Urothelium cell line (cell line): ENCODE data around the gene IBTK.
"Not testable (repeated sequence)": the region's sequence is repeated elsewhere in the genome, so short reads cannot be mapped to it uniquely, and the experiment has no call there.

ENCODE experiments used
- DNase-seq: peaks from one replicate; pipeline ENCODE4 v3.0.0; 2011; ENCODE audit warnings: low spot score, mixed read lengths
- FAIRE-seq: peaks from 2 replicates; lab custom pipeline; 2011; peaks lifted over from hg19 to GRCh38; lab: Jason Lieb, UNC

IBTK gene

GRCh38 chr6:82179415-82179814 is 68.1 kb downstream of the IBTK start:
- no peak for FAIRE-seq
- no peak for DNase-seq

GRCh38 chr6:82178759-82179112 is 68.8 kb downstream of the IBTK start:
- DNase-seq (no peak), FAIRE-seq (no peak)

GRCh38 chr6:82178077-82178758 is 69.3 kb downstream of the IBTK start:
- DNase-seq = no peak

GRCh38 chr6:82176616-82177015 is 70.9 kb downstream of the IBTK start:
- no peak for DNase-seq
- no peak for FAIRE-seq

More at GRCh38 chr6:82178077-82178758, 69.3 kb downstream of the IBTK start:
- no peak for FAIRE-seq

GRCh38 chr6:82172594-82172993 is 75.0 kb downstream of the IBTK start:
- DNase-seq = no peak
- FAIRE-seq = no peak

GRCh38 chr6:82169138-82169876 is 78.2 kb downstream of the IBTK start:
- DNase-seq (no peak), FAIRE-seq (no peak)

GRCh38 chr6:82166493-82166892 is 81.1 kb downstream of the IBTK start:
- FAIRE-seq (no peak), DNase-seq (no peak)

GRCh38 chr6:82160255-82160990 is 87.1 kb downstream of the IBTK start:
- FAIRE-seq = no peak
- DNase-seq = no peak

GRCh38 chr6:82152786-82153185 is 94.8 kb downstream of the IBTK start:
- not testable (repeated sequence) for FAIRE-seq, DNase-seq

- DNase-seq, FAIRE-seq: not testable (repeated sequence)
Observed at GRCh38 chr6:82151147-82151546, 96.4 kb downstream of the IBTK start.

GRCh38 chr6:82145926-82146452 is 101.6 kb downstream of the IBTK start:
- DNase-seq (no peak), FAIRE-seq (no peak)

- FAIRE-seq = no peak
- DNase-seq = peak; percentile 60
Observed at GRCh38 chr6:82144852-82145340, 102.6 kb downstream of the IBTK start.

- DNase-seq (peak; percentile 71), FAIRE-seq (no peak)
Observed at GRCh38 chr6:82144007-82144851, 103.3 kb downstream of the IBTK start.

GRCh38 chr6:82143041-82143481 is 104.5 kb downstream of the IBTK start:
- no peak for DNase-seq
- FAIRE-seq = no peak

- no peak for FAIRE-seq
- DNase-seq = no peak
Observed at GRCh38 chr6:82142524-82142923, 105.0 kb downstream of the IBTK start.

- DNase-seq = no peak
Observed at GRCh38 chr6:82138075-82138791, 109.3 kb downstream of the IBTK start.

GRCh38 chr6:82131441-82131840 is 116.1 kb downstream of the IBTK start:
- FAIRE-seq = no peak
- no peak for DNase-seq

More at GRCh38 chr6:82138075-82138791, 109.3 kb downstream of the IBTK start:
- no peak for FAIRE-seq

- FAIRE-seq = no peak
Observed at GRCh38 chr6:82129797-82130196, 117.7 kb downstream of the IBTK start.

GRCh38 chr6:82128973-82129372 is 118.6 kb downstream of the IBTK start:
- DNase-seq, FAIRE-seq: not testable (repeated sequence)

More at GRCh38 chr6:82129797-82130196, 117.7 kb downstream of the IBTK start:
- no peak for DNase-seq
